Measurements from ENCODE around the gene HTR2B.

DNA sequence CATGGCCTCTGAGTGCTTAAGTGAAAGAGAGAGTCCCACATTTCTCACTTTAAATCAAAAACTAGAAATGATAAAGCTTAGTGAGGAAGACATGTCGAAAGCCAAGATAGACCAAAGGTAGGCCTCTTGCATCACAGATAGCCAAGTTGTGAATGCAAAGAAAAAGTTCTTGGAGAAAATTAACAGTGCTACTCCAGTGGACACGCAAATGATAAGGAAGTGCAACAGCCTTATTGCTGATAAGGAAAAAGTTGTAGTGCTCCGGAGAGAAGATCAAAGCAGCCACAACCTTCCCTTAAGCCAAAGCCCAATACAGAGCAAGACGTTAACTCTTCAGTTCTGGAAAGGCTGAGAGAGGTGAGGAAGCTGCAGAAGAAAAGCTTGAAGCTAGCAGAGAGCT is 36.1 kb downstream of the HTR2B start:
- no peak for TF ChIP-seq POLR2A (IDR thresholded peaks at IDR 0.05)
- TF ChIP-seq, protein P1, sequence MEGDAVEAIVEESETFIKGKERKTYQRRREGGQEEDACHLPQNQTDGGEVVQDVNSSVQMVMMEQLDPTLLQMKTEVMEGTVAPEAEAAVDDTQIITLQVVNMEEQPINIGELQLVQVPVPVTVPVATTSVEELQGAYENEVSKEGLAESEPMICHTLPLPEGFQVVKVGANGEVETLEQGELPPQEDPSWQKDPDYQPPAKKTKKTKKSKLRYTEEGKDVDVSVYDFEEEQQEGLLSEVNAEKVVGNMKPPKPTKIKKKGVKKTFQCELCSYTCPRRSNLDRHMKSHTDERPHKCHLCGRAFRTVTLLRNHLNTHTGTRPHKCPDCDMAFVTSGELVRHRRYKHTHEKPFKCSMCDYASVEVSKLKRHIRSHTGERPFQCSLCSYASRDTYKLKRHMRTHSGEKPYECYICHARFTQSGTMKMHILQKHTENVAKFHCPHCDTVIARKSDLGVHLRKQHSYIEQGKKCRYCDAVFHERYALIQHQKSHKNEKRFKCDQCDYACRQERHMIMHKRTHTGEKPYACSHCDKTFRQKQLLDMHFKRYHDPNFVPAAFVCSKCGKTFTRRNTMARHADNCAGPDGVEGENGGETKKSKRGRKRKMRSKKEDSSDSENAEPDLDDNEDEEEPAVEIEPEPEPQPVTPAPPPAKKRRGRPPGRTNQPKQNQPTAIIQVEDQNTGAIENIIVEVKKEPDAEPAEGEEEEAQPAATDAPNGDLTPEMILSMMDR (IDR thresholded peaks at IDR 0.05): no peak
- TF ChIP-seq EP300 (IDR thresholded peaks at IDR 0.05): no peak

Data from tibial nerve (tissue), 4 donors.